IPS DF 19.7 (cell line): ENCODE data around the gene FSIP1.

Experiments used
- DNase-seq: peaks from one replicate; pipeline ENCODE4 v3.0.0-alpha.2; 2013; ENCODE audit warnings: low read depth, low spot score

FSIP1 gene

GRCh38 chr15:39687965-39688364, 94.7 kb downstream of the FSIP1 start:
- DNase-seq: no peak

- no peak for DNase-seq
These were observed 96.5 kb downstream of the FSIP1 start for GRCh38 chr15:39685999-39686613.

- no peak for DNase-seq
These were observed 97.3 kb downstream of the FSIP1 start for GRCh38 chr15:39685367-39685766.

GRCh38 chr15:39684233-39684632, 98.4 kb downstream of the FSIP1 start:
- no peak for DNase-seq

- no peak for DNase-seq
These were observed 100.3 kb downstream of the FSIP1 start for GRCh38 chr15:39682366-39682765.

GRCh38 chr15:39680868-39681267, 101.8 kb downstream of the FSIP1 start:
- no peak for DNase-seq

- no peak for DNase-seq
These were observed 110.0 kb downstream of the FSIP1 start for GRCh38 chr15:39672666-39673065.

GRCh38 chr15:39672184-39672583, 110.5 kb downstream of the FSIP1 start:
- DNase-seq: no peak

- DNase-seq: no peak
These were observed 112.0 kb downstream of the FSIP1 start for GRCh38 chr15:39670687-39671086.

- no peak for DNase-seq
These were observed 113.0 kb downstream of the FSIP1 start for GRCh38 chr15:39669661-39670060.

- no peak for DNase-seq
These were observed 113.4 kb downstream of the FSIP1 start for GRCh38 chr15:39669241-39669640.

GRCh38 chr15:39668457-39668856, 114.2 kb downstream of the FSIP1 start:
- no peak for DNase-seq

- no peak for DNase-seq
These were observed 115.1 kb downstream of the FSIP1 start for GRCh38 chr15:39667382-39668127.

- DNase-seq: peak; percentile 54
These were observed 116.0 kb downstream of the FSIP1 start for GRCh38 chr15:39666677-39667076.

- DNase-seq: no peak
These were observed 116.9 kb downstream of the FSIP1 start for GRCh38 chr15:39665629-39666250.

- DNase-seq: no peak
These were observed 118.9 kb downstream of the FSIP1 start for GRCh38 chr15:39663704-39664250.

GRCh38 chr15:39661776-39662175, 120.9 kb downstream of the FSIP1 start:
- no peak for DNase-seq

GRCh38 chr15:39658740-39659139, 123.9 kb downstream of the FSIP1 start:
- DNase-seq: no peak

- no peak for DNase-seq
These were observed 125.0 kb downstream of the FSIP1 start for GRCh38 chr15:39657668-39658067.

GRCh38 chr15:39657181-39657580, 125.5 kb downstream of the FSIP1 start:
- DNase-seq: no peak

- DNase-seq: no peak
These were observed 128.3 kb downstream of the FSIP1 start for GRCh38 chr15:39654304-39654703.

GRCh38 chr15:39651881-39652280, 130.8 kb downstream of the FSIP1 start:
- no peak for DNase-seq

- no peak for DNase-seq
These were observed 131.3 kb downstream of the FSIP1 start for GRCh38 chr15:39651295-39651694.
